A549 treated with ZK216348 at 1 μM for 4 hours (cell line): Measurements from ENCODE around the gene CCDC88A. TPM values are rescaled to one million over a fixed set of nuclear protein-coding genes. Genes with fewer than 3 reads are reported as not detected.

ENCODE experiments used
- total RNA-seq: library from RNA; stranded (reverse); fragments of 200-300 nt; extraction: Qiagen RNA extraction; gene quantifications from 5 replicates; pipeline ENCODE4 v1.2.3, GENCODE V29; 2022; ENCODE audit warnings: low read depth

CCDC88A gene
- 20.3 to 31.5 TPM (median 23.6 TPM) in 5 replicates for total RNA-seq

DNA sequence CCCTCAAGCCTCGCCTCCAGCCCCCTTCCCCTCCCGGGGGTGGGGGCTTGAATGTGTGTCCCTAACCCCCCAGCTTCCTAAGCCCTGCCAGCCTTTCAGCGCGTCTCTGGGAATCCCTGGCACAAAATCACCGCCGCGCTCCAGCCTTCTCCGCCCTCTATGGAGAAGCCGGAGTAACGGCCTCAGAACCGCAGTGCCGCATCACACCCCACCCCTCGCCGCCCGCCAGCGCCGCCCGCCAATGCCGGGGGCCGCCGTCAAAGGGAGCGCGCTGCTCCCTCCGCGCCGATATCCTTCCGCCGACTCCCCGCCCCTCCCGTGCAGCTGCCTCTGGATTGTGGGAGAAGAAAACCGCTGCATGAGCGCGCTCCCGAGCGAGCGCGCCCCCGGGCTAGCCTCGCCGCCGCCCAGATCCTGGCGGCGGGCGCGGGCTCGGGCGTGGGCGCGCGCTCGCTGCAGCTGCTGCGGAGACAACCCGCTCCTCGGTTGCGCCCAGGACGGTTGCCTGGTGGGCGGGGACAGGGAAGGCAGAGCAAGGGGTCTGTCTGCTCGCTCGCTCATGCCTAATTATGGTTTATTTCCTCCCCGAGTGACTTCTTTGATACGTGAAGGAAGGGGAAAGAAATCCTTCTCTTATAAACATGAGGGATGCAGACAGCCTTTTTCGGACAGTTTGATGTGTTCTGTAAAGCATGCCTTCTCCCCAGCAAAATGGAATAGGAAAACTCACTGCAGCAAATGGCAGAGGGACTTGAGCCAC is at the start of gene CCDC88A:
Gene CCDC88A, minus strand, starts transcription at position 178 of the 760 bp plus-strand sequence. CDS start 777 bp downstream, outside the sequence.

GRCh38 chr2:55268907-55269644 is 150.6 kb downstream of the CCDC88A start, which contains the start of gene MTIF2:
TSS of gene MTIF2 (minus strand) at chr2:55269231. CDS start at chr2:55263858, 5,373 bp downstream.

Other genes starting within 250 kb of the CCDC88A start
- 1.3 to 3.2 TPM (median 1.8 TPM) in 5 replicates for gene CLHC1, start 187.6 kb downstream of the CCDC88A start, total RNA-seq
- 2,538 to 3,964 TPM (median 2,726 TPM) in 5 replicates for gene RPS27A, start 187.2 kb downstream of the CCDC88A start, total RNA-seq
- gene MTIF2, start 150.6 kb downstream of the CCDC88A start, total RNA-seq, result 39.8 to 50.7 TPM (median 40.8 TPM) in 5 replicates
- 42.3 to 65.7 TPM (median 48.4 TPM) in 5 replicates for gene CFAP36, start 99.9 kb upstream of the CCDC88A start, total RNA-seq
- 18.2 to 36.8 TPM (median 31.0 TPM) in 5 replicates for gene PPP4R3B, start 197.8 kb upstream of the CCDC88A start, total RNA-seq